GM18868 (cell line): ENCODE measurements around the gene MYH6.

Experiments
- ATAC-seq: cut with Tn5 transposase; IDR thresholded peaks from one replicate; pipeline ENCODE4 v1.9.1; 2021; ENCODE audit warnings: mild to moderate bottlenecking, moderate library complexity; ENCODE audit not compliant: unreplicated experiment

Gene MYH6

DNA sequence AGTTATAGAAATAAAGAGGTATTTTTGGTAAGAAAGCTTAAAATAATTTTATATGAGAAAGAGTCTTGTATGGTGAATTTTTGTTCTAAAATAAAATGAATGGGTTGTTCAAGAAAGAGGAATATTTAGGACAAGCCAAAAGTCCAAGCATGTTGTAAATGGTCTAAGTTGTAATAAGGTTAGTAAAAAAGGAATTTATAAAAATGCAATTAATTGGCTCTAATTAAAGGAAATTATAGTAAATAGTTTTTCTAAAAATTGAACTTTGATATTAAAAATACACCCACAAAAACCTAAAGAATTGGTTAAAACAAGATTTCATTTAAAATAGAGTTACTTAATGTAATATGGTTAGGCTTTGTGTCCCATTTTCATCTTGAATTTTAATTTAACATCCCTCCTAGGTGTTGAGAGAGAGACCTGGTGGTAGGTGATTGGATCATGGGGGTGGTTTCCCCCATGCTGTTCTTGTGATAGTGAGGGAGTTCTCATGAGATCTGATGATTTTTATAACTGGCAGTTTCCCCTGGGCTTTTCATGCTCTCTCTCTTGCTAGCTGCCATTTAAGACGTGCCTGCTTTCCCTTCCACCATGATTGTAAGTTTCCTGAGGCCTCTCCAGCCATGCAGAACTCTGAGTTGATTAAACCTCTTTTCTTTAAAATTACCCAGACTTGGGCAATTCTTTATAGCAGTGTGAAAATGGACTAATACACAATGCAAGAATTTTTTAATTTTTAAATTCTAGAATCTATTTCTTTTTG is 68.4 kb downstream of the MYH6 start:
- ATAC-seq: no peak

GRCh38 chr14:23335623-23336022 is 72.5 kb downstream of the MYH6 start:
- no peak for ATAC-seq
